HG02571 (cell line): ENCODE data around the gene MUSK.
A peak's percentile ranks its signal among the peaks of the same experiment; 100 is the strongest.

Experiments used
- ATAC-seq: cut with Tn5 transposase; IDR thresholded peaks from one replicate; pipeline ENCODE4 v1.9.1; 2021; ENCODE audit warnings: mild to moderate bottlenecking, moderate library complexity; ENCODE audit not compliant: unreplicated experiment

MUSK gene

DNA sequence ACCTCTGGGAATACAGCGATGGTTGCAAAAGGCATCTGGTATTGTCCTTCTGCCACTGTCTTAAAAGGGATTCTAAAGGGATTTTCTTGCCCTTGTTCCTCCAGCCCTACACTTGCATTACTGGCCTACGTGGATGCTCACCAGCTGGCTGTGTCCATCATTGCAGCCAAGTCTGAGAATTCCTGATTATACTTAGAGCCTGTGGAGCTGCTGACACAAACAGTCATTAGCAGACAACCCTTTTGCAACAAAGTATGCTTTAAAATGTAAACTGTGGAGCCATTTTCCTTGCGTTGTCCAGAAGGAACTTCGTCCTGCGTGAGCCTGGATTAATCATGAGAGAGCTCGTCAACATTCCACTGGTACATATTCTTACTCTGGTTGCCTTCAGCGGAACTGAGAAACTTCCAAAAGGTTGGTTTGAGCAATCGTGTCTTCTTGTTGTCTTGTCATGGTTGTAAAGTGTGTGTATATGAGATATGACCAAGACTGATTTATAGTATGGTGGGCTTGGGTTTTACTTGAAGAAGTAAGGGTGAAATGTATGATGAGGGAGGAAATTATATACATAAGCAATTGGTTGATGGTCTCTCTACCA, at the start of gene MUSK:
TSS of gene MUSK (plus strand) at position 222 of the 598 bp plus-strand sequence. CDS start at position 336, 114 bp downstream.
- ATAC-seq, result no peak

DNA sequence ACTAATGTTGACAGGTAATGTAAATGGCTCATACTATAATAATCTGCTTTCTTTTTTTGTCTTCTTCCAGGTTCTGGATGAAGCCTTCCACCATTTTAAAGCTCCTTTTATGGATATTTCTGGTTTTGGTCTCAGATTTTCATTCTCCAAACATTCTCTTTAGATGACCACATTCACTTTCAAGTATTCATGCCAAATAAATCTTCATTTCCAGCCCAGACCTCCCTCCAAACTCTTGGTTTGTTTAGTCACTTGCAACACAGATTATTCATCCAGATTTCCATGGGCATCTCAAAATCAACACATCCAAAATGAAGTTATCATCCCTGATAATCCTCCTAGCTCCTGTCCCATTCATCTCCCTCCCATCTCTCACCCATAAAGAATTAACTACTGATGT, 48.8 kb upstream of the MUSK start:
- no peak for ATAC-seq

DNA sequence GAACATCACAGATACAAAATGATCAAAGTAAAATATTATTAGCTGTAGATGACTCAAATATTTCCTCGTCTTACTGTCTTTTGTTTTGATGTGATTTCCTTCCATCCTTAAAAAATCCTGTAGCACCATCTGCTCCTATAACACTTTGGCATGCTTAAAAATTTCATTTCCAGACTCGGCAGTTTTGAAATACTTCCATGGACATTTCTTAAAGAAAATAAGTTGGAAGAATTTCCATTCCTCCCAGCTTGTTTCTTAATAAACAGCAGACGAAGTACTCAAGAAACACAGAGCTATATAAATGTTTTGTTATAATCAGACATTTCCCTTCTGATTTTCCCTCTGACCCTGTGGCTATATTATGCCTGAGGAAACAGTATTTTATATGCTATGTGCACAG, 47.9 kb upstream of the MUSK start:
- ATAC-seq, result no peak

DNA sequence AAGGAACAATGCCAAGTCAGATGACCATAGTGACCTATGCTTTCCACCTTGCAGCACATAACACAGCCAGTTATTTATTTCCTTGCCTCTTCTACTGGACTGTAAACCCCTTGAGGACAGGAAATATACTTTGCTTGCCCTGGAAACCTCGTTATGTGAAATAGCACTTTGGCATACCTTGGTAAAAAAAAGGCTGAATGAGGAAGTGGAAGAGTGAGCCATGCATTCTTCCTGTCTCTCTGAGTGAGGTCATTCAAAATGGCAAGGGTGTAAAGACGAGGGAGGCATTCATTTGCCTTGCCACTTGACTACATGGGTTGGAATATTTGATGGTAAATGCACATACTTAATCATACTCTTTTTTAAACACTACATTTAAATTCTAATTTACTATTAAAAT, 46.2 kb upstream of the MUSK start:
- ATAC-seq, result no peak

DNA sequence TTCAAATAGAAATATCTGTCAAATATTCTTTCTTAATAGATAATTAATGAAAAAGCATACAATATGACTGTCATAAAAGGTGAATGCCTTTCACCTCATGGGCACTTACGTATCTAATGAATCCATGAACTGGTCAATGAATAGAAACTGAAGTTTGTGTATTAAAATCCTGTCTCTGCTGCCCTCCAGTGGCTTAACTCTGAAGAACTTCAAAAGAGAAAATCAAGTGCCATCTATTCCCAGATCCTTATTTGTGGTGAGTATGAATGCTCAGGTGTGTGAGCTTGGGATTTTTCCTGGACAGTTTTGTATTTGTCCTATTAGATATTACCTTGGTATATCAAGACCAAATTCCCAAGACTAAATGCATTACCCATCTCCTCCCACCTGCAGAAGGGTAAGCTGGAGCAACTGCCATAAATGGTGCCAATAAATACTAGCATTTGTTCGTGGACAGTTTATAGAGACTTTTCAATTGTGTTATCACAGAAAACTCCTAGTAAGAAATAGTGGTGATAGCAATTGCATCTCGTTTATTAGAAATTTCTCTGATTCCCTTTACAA, 45.0 kb upstream of the MUSK start:
- no peak for ATAC-seq

DNA sequence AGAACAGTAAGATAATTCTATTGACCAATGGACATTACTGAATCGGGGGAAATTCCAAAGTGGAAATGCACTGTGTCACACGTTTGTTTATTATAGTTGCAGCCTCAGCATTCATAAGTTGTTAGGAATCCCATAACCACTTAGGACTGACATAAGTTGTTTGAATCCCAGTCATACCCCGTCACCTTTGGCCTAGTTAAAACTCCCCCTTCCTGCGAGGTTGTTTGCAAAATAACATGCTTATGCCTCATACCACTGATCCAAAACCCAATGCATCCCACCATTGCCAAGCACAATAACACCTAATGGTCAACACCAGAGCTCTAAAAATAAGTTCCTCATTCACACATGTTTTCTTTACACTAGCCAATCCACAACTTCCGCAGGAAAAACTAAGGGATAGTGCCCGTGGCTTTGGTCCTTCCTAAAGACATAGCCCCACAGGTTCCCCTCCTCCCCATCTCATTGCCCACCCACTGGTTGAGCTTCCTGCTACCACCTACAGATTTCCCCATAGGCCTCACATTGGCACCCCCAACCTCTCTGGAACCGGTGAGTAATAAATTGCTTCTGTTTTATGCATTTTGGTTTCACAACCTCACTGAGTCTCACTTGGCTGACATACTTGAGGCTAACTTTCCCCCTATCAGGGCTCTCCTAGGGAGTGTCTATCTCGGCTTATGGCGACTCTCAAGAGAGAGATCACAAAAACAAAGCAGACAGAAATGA, 42.3 kb upstream of the MUSK start:
- peak; percentile 93 for ATAC-seq

DNA sequence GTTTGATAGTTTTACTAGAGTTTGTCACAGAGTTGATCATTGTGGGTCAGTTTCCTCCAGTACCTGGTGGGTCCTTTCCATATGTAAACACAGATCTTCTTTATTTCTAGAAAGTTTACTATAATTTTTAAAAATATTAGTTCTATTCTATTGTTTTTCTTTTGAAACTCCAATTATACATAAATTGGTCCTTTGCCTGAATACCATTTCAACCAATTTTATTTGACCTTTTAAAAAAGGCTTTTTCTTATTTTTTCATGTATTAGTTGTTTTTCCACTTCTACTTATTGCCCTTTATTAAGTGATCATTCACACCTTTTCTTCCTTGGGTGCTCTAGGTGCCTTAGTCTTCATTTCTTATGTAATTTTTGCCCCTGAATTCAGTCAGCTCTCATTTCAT, 33.0 kb upstream of the MUSK start:
- no peak for ATAC-seq

DNA sequence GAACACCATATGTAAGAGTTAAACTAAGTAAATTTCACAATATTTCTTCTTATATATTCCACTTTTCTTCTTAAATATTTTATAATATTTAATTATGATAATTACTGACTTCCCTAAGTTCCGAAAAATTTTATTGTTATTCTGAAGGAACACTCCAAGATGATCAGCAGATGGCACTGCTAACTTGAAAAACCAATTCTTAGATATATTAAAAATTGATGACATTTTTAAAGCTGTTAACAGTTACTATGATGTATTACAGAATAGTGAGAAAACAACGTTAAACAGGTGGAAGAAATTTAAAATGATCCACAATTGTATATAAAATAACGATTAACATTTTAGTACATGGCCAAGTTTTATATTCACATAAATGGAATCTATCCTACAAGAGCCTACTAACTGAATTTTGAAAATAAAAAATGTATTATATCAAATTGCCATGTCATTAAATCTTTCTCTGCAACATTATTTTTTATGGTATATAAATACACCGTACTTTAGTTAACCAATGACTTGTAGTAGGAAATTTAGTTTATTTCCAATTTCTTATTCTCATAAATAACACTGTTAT, 30.1 kb upstream of the MUSK start:
- ATAC-seq, result no peak

DNA sequence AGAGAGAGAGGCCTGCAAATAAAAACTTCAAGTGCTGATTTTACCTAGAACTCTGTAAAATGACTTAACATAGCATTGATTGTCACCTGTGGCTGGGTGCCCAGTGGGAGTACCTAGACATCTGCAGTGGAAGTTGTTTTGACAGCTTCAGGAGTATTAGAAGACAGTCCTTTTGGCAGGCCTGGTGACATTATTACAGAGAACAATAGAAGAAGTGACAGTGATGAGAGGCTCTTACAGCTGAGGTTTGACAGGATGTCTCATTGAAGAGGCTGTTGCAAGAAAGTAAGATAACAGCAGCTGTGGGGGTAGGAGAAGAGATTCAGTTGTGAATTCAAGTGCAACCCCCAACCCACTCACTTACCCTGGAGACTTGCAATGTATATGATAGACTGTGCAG, 27.9 kb upstream of the MUSK start:
- ATAC-seq, result no peak

DNA sequence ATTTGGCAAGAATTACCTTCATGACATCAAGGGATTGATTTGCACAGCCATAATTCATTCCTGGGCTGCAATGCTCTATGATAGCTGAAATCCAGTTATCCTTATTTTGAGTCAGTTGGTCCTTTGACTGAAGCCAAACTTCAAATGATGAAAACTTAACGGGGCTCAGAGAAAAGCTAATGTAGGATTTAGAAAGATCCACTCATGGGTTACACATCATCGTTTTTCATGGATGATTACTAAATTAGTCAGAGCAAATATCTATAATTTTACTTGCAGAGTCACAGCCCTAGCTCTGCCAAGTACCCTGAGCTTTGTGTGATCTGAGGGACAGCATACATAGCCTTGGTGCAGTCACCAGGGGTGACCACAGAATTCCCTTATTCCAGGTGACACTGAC, 27.3 kb upstream of the MUSK start:
- ATAC-seq, result no peak

DNA sequence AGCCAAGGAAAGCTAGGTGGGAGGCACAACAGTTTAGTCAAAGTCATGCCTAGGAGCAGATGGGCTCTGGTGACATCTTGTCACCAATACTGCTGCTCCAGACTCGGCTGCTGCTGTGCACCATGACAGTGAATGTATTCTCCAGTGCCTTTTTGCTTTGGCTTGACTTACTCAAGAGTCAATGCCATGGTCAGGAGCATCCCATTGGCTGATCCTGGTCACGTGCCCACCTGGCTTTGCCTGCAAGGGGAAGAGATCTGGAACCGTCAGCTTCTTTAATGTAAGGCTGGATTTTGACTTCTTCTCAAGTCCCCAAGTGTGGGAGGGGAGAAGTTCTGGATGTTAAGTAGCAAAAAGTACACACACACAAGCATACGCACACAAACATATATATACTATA, 19.9 kb upstream of the MUSK start:
- ATAC-seq, result no peak

DNA sequence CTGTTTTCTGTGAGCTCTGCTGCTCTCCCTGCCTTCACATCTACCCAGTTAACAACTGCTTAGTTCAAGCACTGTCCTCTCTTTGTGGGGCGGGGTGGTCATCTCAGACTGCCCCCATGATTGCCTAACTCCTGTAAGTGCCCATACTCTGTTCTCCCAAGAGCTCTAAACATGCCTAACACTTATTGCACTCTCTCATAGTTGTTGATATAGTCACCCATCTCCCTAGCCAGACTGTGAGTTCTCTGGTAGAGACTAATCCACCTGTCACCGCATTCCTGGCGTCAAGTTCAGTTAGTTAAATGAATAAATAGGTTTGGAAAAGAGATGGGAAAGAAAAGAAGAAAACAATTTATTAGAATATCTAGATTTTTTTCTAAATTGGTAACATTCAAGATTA, 18.3 kb upstream of the MUSK start:
- ATAC-seq, result no peak

DNA sequence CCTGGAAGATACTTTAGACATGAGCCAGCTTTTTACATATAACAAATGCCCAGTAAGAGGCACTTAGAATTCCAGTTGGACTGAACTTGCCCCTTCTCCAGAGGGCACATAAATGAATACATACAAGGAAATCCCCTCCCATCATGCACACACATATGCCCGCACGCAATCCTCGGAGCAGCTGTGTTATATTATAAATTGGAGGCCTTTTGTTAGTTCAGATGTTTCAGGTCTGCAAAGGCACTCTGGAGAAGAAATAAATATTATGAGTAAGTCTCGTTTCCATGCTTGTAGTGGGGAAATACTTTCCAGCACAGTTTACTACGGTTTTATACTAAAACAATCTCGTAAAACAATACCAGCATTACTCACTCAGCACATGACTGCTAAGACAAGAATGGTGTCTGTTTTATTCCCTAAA, 17.6 kb upstream of the MUSK start:
- no peak for ATAC-seq

DNA sequence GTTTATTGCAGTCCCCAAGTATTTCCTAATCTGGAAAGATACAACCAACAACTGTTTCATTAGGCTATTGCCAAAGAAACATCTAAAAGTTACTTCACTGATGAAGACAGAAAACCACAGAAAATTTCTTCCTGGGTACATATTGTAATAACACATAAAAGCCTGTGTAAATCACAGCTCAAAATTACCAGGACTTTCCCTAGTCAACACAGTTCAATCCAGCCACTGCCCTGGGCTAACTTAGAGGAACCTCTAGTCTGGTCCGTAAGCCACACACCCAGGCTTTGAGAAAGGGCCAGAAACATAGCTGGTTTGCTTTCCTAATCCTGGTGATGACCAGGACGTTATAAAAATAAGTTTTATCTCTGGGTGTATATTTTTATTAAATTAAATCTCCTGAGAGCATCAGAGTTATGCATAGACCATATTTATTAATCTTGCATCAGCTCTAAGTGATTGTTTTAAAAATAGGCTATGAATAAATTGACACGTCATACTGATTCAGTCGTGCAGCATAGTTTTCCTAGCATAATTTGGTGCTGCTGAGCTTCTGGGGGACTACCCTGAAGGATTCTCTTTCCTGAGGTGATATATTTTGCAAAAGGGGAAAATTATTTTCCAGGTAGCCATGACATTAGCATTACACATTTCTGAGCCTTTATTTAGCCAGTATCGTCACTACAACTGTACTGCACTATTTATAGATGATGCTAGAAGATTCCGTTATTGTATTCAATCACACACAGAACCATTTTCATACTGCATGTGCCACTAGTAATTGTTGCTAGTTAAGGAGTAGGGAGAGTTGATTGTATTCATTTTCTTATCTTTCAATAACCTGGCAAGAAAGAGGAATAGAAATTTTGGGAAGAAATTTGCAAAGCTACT, 12.6 kb upstream of the MUSK start:
- ATAC-seq, result no peak

DNA sequence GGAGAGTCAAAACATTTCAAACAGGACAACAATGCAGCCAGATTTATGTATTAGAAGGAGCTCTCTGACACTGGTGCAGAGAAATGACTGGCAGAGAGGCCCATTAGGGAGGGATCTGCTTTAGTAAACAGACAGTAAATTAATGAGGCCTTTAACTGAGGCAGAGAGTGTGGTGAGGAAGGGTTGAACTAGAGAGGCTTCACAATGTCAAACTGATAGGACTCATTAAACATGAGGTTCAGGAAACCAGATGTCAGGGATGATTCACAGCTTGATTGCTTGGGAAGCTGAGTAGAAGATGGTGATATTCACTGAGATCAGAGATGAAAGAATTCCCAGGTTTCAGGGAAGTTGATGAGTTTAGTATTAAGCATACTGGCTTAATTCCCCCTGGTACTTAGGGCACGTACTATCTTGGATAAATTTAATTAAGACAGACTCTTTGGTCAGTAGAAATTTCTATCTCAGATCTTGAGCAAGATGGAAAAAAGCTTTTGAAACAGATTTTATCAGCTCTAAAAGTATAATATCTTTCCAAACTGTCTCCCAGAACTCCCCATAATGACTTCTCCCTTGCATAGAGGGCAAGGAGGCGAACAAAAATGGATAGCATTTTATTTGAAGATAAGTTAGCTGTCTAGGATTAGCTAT, 8.6 kb upstream of the MUSK start:
- no peak for ATAC-seq

DNA sequence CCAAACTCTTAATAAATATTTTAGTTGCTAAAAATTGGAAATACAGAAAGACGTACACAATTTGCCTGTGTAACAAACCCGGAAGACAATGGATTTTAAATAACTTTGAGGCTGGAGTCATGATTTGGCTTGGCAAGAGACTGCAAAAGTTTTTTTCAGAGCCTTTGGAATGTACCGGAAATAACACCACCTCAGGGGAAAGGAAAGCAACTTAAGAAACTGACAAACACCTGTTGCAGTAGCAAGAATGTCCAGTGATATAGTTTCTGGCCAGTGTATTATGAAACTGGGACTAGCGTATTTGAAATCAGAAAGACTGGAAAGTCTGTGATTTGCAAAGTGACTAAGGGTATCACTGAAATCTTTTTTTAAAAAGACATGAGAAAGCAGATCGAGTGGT, 842 bp downstream of the MUSK start:
- no peak for ATAC-seq

DNA sequence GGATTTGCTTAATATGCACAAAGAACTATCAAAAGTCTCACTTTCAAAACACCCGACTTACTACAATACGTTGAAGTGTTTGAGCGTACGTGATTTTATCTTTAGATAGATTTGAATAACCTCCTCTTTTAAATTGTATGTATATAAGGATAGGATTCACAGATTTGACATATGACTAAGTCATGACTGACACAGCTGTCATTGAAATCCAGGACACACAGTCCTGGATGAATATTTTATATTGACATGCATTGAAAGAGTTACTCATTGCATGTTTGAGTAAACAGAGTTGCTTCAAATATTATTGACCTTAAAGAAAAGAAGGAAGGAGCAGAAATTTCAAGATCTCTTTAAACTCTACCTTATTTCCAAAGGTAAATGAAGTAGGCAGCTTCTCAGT, 3.3 kb downstream of the MUSK start:
- no peak for ATAC-seq

DNA sequence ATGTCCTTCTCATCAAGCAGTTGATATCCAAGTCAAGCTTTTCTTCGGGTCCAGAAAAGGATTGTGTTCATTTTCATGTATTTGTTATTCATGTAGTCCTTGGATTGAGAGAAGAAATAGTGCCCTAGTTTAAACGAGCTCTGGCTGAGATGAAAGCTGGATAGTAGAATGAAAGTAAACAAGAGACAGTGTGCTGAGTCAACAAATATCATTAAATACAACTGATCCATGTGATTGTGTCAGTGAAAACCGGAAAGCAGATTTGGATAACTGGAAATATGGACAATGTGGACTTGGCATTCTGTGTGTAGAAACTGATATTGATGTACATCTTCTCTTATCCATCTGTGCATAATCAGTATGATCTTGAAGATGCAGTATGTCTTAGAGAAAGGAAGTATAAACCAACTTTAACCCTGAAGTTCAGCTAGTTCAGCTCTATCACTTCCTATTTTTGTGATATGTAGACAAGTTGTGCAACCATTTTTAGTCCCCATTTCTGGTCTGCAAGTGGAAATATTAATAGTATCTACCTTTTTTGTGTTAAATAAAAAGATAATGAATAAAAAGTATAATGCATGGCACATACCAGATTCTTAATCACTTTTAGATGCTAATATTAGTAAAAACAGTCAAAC, 4.4 kb downstream of the MUSK start:
- no peak for ATAC-seq

DNA sequence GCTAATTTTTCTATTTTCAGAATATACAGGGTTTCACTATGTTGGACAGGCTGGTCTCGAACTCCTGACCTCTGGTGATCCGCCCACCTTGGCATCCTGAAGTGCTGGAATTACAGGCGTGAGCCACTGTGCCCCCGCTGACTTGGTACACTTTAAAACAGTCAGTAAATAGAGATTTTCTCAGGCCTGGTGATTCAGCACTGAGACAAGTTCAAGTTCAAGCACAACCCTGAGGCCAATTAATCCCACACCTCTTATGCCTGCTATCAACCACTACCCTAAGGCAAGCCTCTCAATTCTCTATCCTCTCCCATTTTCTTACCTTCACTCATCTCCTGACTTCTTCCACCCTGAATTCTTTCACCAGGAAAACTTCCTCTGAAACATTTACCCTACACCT, 18.9 kb downstream of the MUSK start:
- no peak for ATAC-seq

DNA sequence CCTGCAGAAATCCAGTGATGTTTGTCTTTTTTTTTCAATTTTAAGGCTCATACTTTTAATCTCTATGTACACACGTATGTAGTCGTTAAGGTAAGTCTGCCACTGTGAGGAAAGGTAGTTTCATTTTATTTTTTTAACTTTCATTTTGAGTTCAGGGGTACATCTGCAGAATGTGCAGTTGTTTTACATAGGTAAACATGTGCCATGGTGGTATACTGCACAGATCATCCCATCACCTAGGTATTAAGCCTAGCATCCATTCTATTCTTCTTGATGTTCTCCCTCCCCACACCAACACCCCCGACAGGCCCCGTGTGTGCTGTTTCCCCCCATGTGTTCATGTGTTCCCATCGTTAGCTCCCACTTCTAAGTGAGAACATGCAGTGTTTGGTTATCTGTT, 19.7 kb downstream of the MUSK start:
- no peak for ATAC-seq
